K562 (cell line): ENCODE data around the gene BORCS8. TPM values are rescaled to one million over a fixed set of nuclear protein-coding genes. Genes with fewer than 3 reads are reported as not detected.

Experiments
- ATAC-seq: fragments of 200-7000 bp; cut with Tn5 transposase; 3 replicates; pipeline ENCODE4 v1.9.1; 2020; ENCODE audit warnings: moderate library complexity
- BruUV-seq: library from RNA; stranded (reverse); fragments of 400-500 nt; replicated peaks from 2 replicates; lab custom pipeline; 2021; lab: Mats Ljungman, UMichigan
- CTCF ChIA-PET: fragments of 300-600 bp; formaldehyde crosslinking; extraction: SDS; loops from one replicate; lab custom pipeline; 2021; ENCODE audit warnings: low intra/inter-chr PET ratio; lab: Yijun Ruan, JAX
- POLR2A ChIA-PET: fragments of 300-600, 350-650 bp; sonication (Branson Sonifier 250); formaldehyde crosslinking; extraction: SDS; loops from one replicate; lab custom pipeline; 2021; ENCODE audit warnings: antibody characterized with exemption, inconsistent platforms; lab: Yijun Ruan, JAX
- DNase-seq, 4 experiments: peaks; one replicate each; pipeline versions ENCODE4 v3.0.0 to v3.0.0-alpha.2; 2011 to 2018; ENCODE audit warnings: low spot score in 3 of 4, mixed read lengths in 3 of 4; ENCODE audit errors: extremely low read depth in 1 of 4
- FAIRE-seq: peaks from 2 replicates; lab custom pipeline; 2011; peaks lifted over from hg19 to GRCh38; lab: Jason Lieb, UNC
- H2AFZ ChIP-seq: 2 replicates; pipeline ENCODE4 v1.6.0; 2011; ENCODE audit warnings: low read depth, low read length, control low read depth, inconsistent platforms
- H3K27ac ChIP-seq: fragments of 200-600 bp; 3 replicates; pipeline ENCODE4 v1.8.0; 2011; ENCODE audit warnings: low read depth, mild to moderate bottlenecking, control low read depth, inconsistent platforms, low read length, moderate library complexity, mixed read lengths; ENCODE audit errors: extremely low read depth
- H3K27me3 ChIP-seq, 2 experiments: fragments of 300-600 bp in 1 of 2; 2 replicates in 1 of 2; 3 replicates in 1 of 2; pipeline versions ENCODE4 v1.6.0 to v1.8.0; 2011; ENCODE audit warnings: inconsistent platforms in 2 of 2, low read length in 2 of 2, mild to moderate bottlenecking in 1 of 2, mixed read lengths in 1 of 2, moderate library complexity in 1 of 2; ENCODE audit not compliant: control insufficient read depth in 2 of 2, insufficient read depth in 2 of 2
- H3K36me3 ChIP-seq: fragments of 300-600 bp; 3 replicates; pipeline ENCODE4 v1.8.0; 2011; ENCODE audit warnings: mild to moderate bottlenecking, low read length, inconsistent platforms; ENCODE audit not compliant: control insufficient read depth, insufficient read depth
- H3K4me1 ChIP-seq, 2 experiments: fragments of 200-600 bp in 1 of 2; replicated peaks in 1 of 2; 2 replicates in 1 of 2; 3 replicates in 1 of 2; pipeline versions ENCODE4 v1.5.1 to v1.8.0; 2011; ENCODE audit warnings: inconsistent platforms in 2 of 2, low read length in 2 of 2, mild to moderate bottlenecking in 1 of 2, mixed read lengths in 1 of 2, moderate library complexity in 1 of 2; ENCODE audit not compliant: control insufficient read depth in 2 of 2, insufficient read depth in 2 of 2
- H3K4me2 ChIP-seq: 2 replicates; pipeline ENCODE4 v1.6.1; 2011; ENCODE audit warnings: low read length, control low read depth, inconsistent platforms, mixed read lengths; ENCODE audit not compliant: insufficient read depth
- H3K4me3 ChIP-seq: fragments of 200-600 bp; sonication (generic), shearing (Covaris generic); 2 replicates; pipeline ENCODE4 v1.5.1; 2016; ENCODE audit warnings: control low read depth, inconsistent platforms
- H3K79me2 ChIP-seq: fragments of 200-600 bp; 3 replicates; pipeline ENCODE4 v1.8.0; 2011; ENCODE audit warnings: low read length, inconsistent platforms; ENCODE audit not compliant: control insufficient read depth, insufficient read depth
- H3K9ac ChIP-seq, 2 experiments: 2 replicates each; pipeline versions ENCODE4 v1.6.0 to v1.6.1; 2011; ENCODE audit warnings: low read depth in 2 of 2, low read length in 2 of 2, control low read depth in 1 of 2, inconsistent platforms in 1 of 2, mild to moderate bottlenecking in 1 of 2, mixed read lengths in 1 of 2; ENCODE audit not compliant: insufficient read depth in 1 of 2
- H3K9me1 ChIP-seq: one replicate; pipeline ENCODE4 v1.6.0; 2011; ENCODE audit warnings: inconsistent platforms, mild to moderate bottlenecking, low read length, moderate library complexity; ENCODE audit not compliant: control insufficient read depth, insufficient read depth
- H3K9me3 ChIP-seq: replicated peaks from 2 replicates; pipeline ENCODE4 v1.5.1; 2011; ENCODE audit warnings: low read depth, low read length, inconsistent platforms; ENCODE audit not compliant: control insufficient read depth, insufficient read depth
- H4K20me1 ChIP-seq: replicated peaks from 2 replicates; pipeline ENCODE4 v1.6.1; 2011; ENCODE audit warnings: low read length, inconsistent platforms, mixed read lengths; ENCODE audit not compliant: control insufficient read depth, insufficient read depth
- ELF4 ChIP-seq: fragments of 450-650 bp; formaldehyde crosslinking; IDR thresholded peaks from 2 replicates; pipeline ENCODE4 v1.4.0; 2022; ENCODE audit warnings: missing genetic modification characterization
- LCOR ChIP-seq: sonication (generic); formaldehyde crosslinking; IDR thresholded peaks from 2 replicates; pipeline ENCODE4 v1.8.0; 2022; ENCODE audit warnings: mild to moderate bottlenecking, missing genetic modification reagents
- OTX1 ChIP-seq: fragments of 450-650 bp; formaldehyde crosslinking; IDR thresholded peaks from 2 replicates; pipeline ENCODE4 v1.4.0; 2022; ENCODE audit warnings: mild to moderate bottlenecking
- RFX1 ChIP-seq: fragments of 450-650 bp; IDR thresholded peaks from 2 replicates; pipeline ENCODE4 v1.6.1; 2016; ENCODE audit warnings: mild to moderate bottlenecking, moderate library complexity
- SPI1 ChIP-seq: IDR thresholded peaks from 2 replicates; pipeline ENCODE4 v1.6.1; 2011; ENCODE audit warnings: low read depth, low read length, control low read depth, borderline replicate concordance
- ZBTB1 ChIP-seq: sonication (generic); formaldehyde crosslinking; IDR thresholded peaks from 2 replicates; pipeline ENCODE4 v1.8.1; 2023; ENCODE audit warnings: missing genetic modification reagents, low read depth, mild to moderate bottlenecking, borderline replicate concordance
- ZMIZ1 ChIP-seq, 2 experiments: fragments of 150-350 bp in 1 of 2; IDR thresholded peaks; 2 replicates each; pipeline ENCODE4 v1.6.1; 2012 to 2016; ENCODE audit warnings: low read depth in 2 of 2, low read length in 2 of 2, mild to moderate bottlenecking in 1 of 2, moderate library complexity in 1 of 2
- ZNF212 ChIP-seq: fragments of 450-650 bp; formaldehyde crosslinking; IDR thresholded peaks from 2 replicates; pipeline ENCODE4 v1.4.0; 2020; ENCODE audit warnings: mild to moderate bottlenecking
- WGBS: fragments of 100-300 bp; shearing (Covaris generic); methylation state at CpG from one replicate; pipeline ENCODE4 v1.1.6; 2016; ENCODE audit warnings: low coverage, mixed read lengths; ENCODE audit not compliant: insufficient coverage; ENCODE audit errors: missing lambda C conversion rate; 5-methylcytosine and 5-hydroxymethylcytosine counted together
- in situ Hi-C: fragments of 300-500 bp; cut with MboI; formaldehyde crosslinking; loops from 4 replicates; pipeline ENCODE4 v1.15.0; 2018; ENCODE audit warnings: inconsistent platforms, mixed read lengths
- intact Hi-C: fragments of 100-400 bp; cut with micrococcal nuclease; formaldehyde crosslinking; loops from 2 replicates; pipeline ENCODE4 v1.14.2; 2022
- polyA plus RNA-seq, 8 experiments: library from polyadenylated mRNA; depleted of rRNA in 4 of 8; stranded (reverse) in 5 of 8; unstranded in 3 of 8; fragments of >200 nt; fragmentation: Nextera tagmentation in 2 of 8; fragmentation: Illumina TruSeq in 1 of 8; extraction: Ambion mirVana in 2 of 8; extraction: Trizol in 1 of 8; gene quantifications; 2 replicates each; pipeline versions ENCODE4 v1.2.1 to v1.2.3, GENCODE V29; 2011 to 2014; ENCODE audit warnings: inconsistent platforms in 1 of 8, missing spikeins in 1 of 8
- total RNA-seq, 7 experiments: library from RNA; depleted of rRNA in 6 of 7; stranded (reverse); fragments of >200 nt in 6 of 7; fragmentation: Illumina TruSeq in 2 of 7; extraction: Trizol in 2 of 7; gene quantifications; 2 replicates each; pipeline versions ENCODE4 v1.2.1 to v1.2.3, GENCODE V29; 2011 to 2021; ENCODE audit warnings: low replicate concordance in 1 of 7
- TF ChIP-seq, protein P1 (sequence below): IDR thresholded peaks from 2 replicates; pipeline ENCODE4 v1.6.1; 2016; ENCODE audit warnings: missing genetic modification characterization, missing compliant biosample characterization
- TF ChIP-seq, protein P2 (sequence below): fragments of 450-650 bp; IDR thresholded peaks from 2 replicates; pipeline ENCODE4 v1.6.1; 2016; ENCODE audit warnings: missing biosample characterization, missing genetic modification characterization

BORCS8 gene
- total and polyA plus RNA-seq, 9 of the 15 experiments (the other 6 are each of a cell fraction or from before 2014, with no cell fraction given), result 4.6 to 33.6 (median 16.3) TPM

- H3K36me3 ChIP-seq, result no peaks in the 10 kb centered on the region
- peak overlapping the region; percentile 90 for H2AFZ ChIP-seq
- no TSS peak for BruUV-seq
- no peaks in the 10 kb centered on the region for H3K9me3 ChIP-seq
- WGBS, result 49% methylated on average over 16 of the region's 17 CpGs
- TF ChIP-seq LCOR (no peak), ZMIZ1 (IDR thresholded peaks at IDR 0.05; ENCODE audit: low read depth in 2 of 2, low read length in 2 of 2) (no peak), ZBTB1 (CRISPR knock-in tag) (no peak), OTX1 (CRISPR knock-in tag) (peak; percentile 13; the same call in 1 of the 2 replicates), RFX1 (peak; percentile 85), ELF4 (CRISPR knock-in tag) (0 out of 2 replicates have a peak, but pooled peaks have one; percentile 43), ZNF212 (CRISPR knock-in tag) (no peak), SPI1 (no peak)
- TF ChIP-seq, protein P1, sequence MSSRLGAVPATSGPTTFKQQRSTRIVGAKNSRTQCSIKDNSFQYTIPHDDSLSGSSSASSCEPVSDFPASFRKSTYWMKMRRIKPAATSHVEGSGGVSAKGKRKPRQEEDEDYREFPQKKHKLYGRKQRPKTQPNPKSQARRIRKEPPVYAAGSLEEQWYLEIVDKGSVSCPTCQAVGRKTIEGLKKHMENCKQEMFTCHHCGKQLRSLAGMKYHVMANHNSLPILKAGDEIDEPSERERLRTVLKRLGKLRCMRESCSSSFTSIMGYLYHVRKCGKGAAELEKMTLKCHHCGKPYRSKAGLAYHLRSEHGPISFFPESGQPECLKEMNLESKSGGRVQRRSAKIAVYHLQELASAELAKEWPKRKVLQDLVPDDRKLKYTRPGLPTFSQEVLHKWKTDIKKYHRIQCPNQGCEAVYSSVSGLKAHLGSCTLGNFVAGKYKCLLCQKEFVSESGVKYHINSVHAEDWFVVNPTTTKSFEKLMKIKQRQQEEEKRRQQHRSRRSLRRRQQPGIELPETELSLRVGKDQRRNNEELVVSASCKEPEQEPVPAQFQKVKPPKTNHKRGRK (tag), result peak; percentile 72
- TF ChIP-seq, protein P2, sequence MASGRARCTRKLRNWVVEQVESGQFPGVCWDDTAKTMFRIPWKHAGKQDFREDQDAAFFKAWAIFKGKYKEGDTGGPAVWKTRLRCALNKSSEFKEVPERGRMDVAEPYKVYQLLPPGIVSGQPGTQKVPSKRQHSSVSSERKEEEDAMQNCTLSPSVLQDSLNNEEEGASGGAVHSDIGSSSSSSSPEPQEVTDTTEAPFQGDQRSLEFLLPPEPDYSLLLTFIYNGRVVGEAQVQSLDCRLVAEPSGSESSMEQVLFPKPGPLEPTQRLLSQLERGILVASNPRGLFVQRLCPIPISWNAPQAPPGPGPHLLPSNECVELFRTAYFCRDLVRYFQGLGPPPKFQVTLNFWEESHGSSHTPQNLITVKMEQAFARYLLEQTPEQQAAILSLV (tag), result peak; percentile 38; the same call in 1 of the 2 replicates
- H3K27me3 ChIP-seq, result peaks cover 5 to 42% of the 10 kb centered on the region in 2 experiments; a peak in 3 of 5 replicates
- no peak overlapping the region for H3K27ac ChIP-seq
- H3K4me1 ChIP-seq, result peaks cover 3 to 25% of the 10 kb centered on the region in 2 experiments; a peak in 4 of 5 replicates
- CTCF ChIA-PET, result interaction anchor here (0.5 to 2.2 kb wide), 4 partner anchors 48 to 80 kb away, joined by 3 to 12 read pairs (median 5); no protein-coding TSS in a partner anchor
- H3K79me2 ChIP-seq, result no peaks in the 10 kb centered on the region
- peak overlapping the region; percentile 26 to 94; a peak in 3 of 4 replicates for H3K9ac ChIP-seq
- peaks cover 4% of the 10 kb centered on the region; the same call in 1 of the 2 replicates for H4K20me1 ChIP-seq
- peak overlapping the region; percentile 37 for H3K4me3 ChIP-seq
- DNase-seq (no peak), ATAC-seq (no peak), FAIRE-seq (no peak)
- POLR2A ChIA-PET, result interaction anchor here (0.6 to 1.3 kb wide), 4 partner anchors 10 to 227 kb away, joined by 3 to 6 read pairs (median 3); no protein-coding TSS in a partner anchor
- no peaks in the 10 kb centered on the region for H3K9me1 ChIP-seq
- intact Hi-C loops (no loop called here), in situ Hi-C loops (no loop called here)
- H3K4me2 ChIP-seq, result peak overlapping the region; percentile 53
These were observed 32.3 kb upstream of the BORCS8 start for GRCh38 chr19:19224150-19224851.
